IMR-90 (cell line): Measurements from ENCODE around the gene GAREM1. TPM values are rescaled to one million over a fixed set of nuclear protein-coding genes. Genes with fewer than 3 reads are reported as not detected.

ENCODE experiments used
- ATAC-seq: fragments of 200-7000 bp; cut with Tn5 transposase; 2 replicates; pipeline ENCODE4 v1.9.1; 2020; ENCODE audit warnings: low read depth, mild to moderate bottlenecking, moderate library complexity
- BruUV-seq: library from RNA; stranded (reverse); fragments of 400-500 nt; replicated peaks from 2 replicates; lab custom pipeline; 2021; lab: Mats Ljungman, UMichigan
- CTCF ChIA-PET: fragments of 300-600 bp; formaldehyde crosslinking; extraction: SDS; loops from one replicate; lab custom pipeline; 2021; ENCODE audit warnings: antibody characterized with exemption; lab: Yijun Ruan, JAX
- POLR2A ChIA-PET: fragments of 300-600 bp; sonication (Branson Sonifier 250); formaldehyde crosslinking; loops from one replicate; lab custom pipeline; 2022; ENCODE audit warnings: antibody characterized with exemption; ENCODE audit not compliant: unreplicated experiment; lab: Charles Lee
- DNase-seq: peaks from one replicate; pipeline ENCODE4 v3.0.0; 2013
- H2AFZ ChIP-seq: replicated peaks from 2 replicates; pipeline ENCODE3; 2013; ENCODE audit warnings: low read length, mild to moderate bottlenecking; ENCODE audit not compliant: poor library complexity
- H2AK5ac ChIP-seq: 2 replicates; pipeline ENCODE4 v1.6.1; 2013; ENCODE audit warnings: low read depth, low read length, inconsistent platforms
- H2AK9ac ChIP-seq: replicated peaks from 2 replicates; pipeline ENCODE3; 2013; ENCODE audit warnings: mild to moderate bottlenecking, low read depth, low read length, moderate library complexity; ENCODE audit not compliant: poor library complexity
- H2BK120ac ChIP-seq: 2 replicates; pipeline ENCODE4 v1.6.1; 2013; ENCODE audit warnings: low read depth, low read length, inconsistent platforms
- H2BK15ac ChIP-seq: 3 replicates; pipeline ENCODE4 v1.6.1; 2013; ENCODE audit warnings: low read depth, low read length, inconsistent platforms
- H2BK20ac ChIP-seq: 2 replicates; pipeline ENCODE4 v1.6.1; 2013; ENCODE audit warnings: low read depth, mild to moderate bottlenecking, inconsistent platforms, low read length, moderate library complexity
- H2BK5ac ChIP-seq: 2 replicates; pipeline ENCODE4 v1.6.1; 2013; ENCODE audit warnings: mild to moderate bottlenecking, low read depth, low read length, inconsistent platforms; ENCODE audit not compliant: poor library complexity, severe bottlenecking
- H3K14ac ChIP-seq: replicated peaks from 2 replicates; pipeline ENCODE4 v1.6.1; 2013; ENCODE audit warnings: low read depth, low read length, inconsistent platforms
- H3K18ac ChIP-seq: 2 replicates; pipeline ENCODE4 v1.6.1; 2013; ENCODE audit warnings: low read depth, low read length, control low read depth
- H3K23ac ChIP-seq: 2 replicates; pipeline ENCODE4 v1.6.1; 2013; ENCODE audit warnings: low read depth, low read length, inconsistent platforms
- H3K27ac ChIP-seq: 2 replicates; pipeline ENCODE4 v1.5.1; 2013; ENCODE audit warnings: mild to moderate bottlenecking, control low read depth, low read length; ENCODE audit not compliant: insufficient read depth
- H3K27me3 ChIP-seq: 2 replicates; pipeline ENCODE4 v1.6.1; 2013; ENCODE audit warnings: low read length; ENCODE audit not compliant: control insufficient read depth, insufficient read depth
- H3K36me3 ChIP-seq: 2 replicates; pipeline ENCODE4 v1.6.1; 2013; ENCODE audit warnings: low read length, mixed read lengths; ENCODE audit not compliant: control insufficient read depth, insufficient read depth
- H3K4ac ChIP-seq: 2 replicates; pipeline ENCODE4 v1.6.1; 2013; ENCODE audit warnings: low read depth, low read length, inconsistent platforms
- H3K4me1 ChIP-seq: 2 replicates; pipeline ENCODE4 v1.6.1; 2013; ENCODE audit warnings: low read length, mixed read lengths; ENCODE audit not compliant: control insufficient read depth, insufficient read depth
- H3K4me2 ChIP-seq: 2 replicates; pipeline ENCODE4 v1.6.1; 2013; ENCODE audit warnings: low read depth, mild to moderate bottlenecking, control low read depth, low read length, moderate library complexity
- H3K4me3 ChIP-seq: 2 replicates; pipeline ENCODE4 v1.5.1; 2013; ENCODE audit warnings: low read depth, mild to moderate bottlenecking, control low read depth, low read length, moderate library complexity; ENCODE audit not compliant: insufficient read depth
- H3K56ac ChIP-seq: 2 replicates; pipeline ENCODE4 v1.6.1; 2013; ENCODE audit warnings: low read length, inconsistent platforms; ENCODE audit not compliant: insufficient read depth; ENCODE audit errors: extremely low read depth
- H3K79me1 ChIP-seq, 2 experiments: 2 replicates each; pipeline ENCODE4 v1.6.1; 2013; ENCODE audit warnings: low read length in 2 of 2, inconsistent platforms in 1 of 2, low read depth in 1 of 2
- H3K9ac ChIP-seq: 2 replicates; pipeline ENCODE4 v1.6.1; 2013; ENCODE audit warnings: low read depth, low read length, control low read depth
- H3K9me1 ChIP-seq: 2 replicates; pipeline ENCODE4 v1.6.1; 2013; ENCODE audit warnings: low read length, inconsistent platforms; ENCODE audit not compliant: insufficient read depth
- H3K9me3 ChIP-seq: 2 replicates; pipeline ENCODE4 v1.6.1; 2013; ENCODE audit warnings: low read length; ENCODE audit not compliant: control insufficient read depth, insufficient read depth
- H4K20me1 ChIP-seq: 2 replicates; pipeline ENCODE4 v1.6.1; 2013; ENCODE audit warnings: low read length, inconsistent platforms; ENCODE audit not compliant: insufficient read depth
- H4K5ac ChIP-seq: 2 replicates; pipeline ENCODE4 v1.6.1; 2013; ENCODE audit warnings: mild to moderate bottlenecking, low read depth, low read length, control low read depth
- H4K8ac ChIP-seq, 2 experiments: 2 replicates each; pipeline ENCODE4 v1.6.1; 2013; ENCODE audit warnings: low read depth in 2 of 2, low read length in 2 of 2, control low read depth in 1 of 2, inconsistent platforms in 1 of 2
- H4K91ac ChIP-seq: 2 replicates; pipeline ENCODE4 v1.6.1; 2013; ENCODE audit warnings: low read depth, low read length, inconsistent platforms; ENCODE audit not compliant: insufficient read depth
- BHLHE40 ChIP-seq: fragments of 150-350 bp; IDR thresholded peaks from 2 replicates; pipeline ENCODE4 v1.6.1; 2016; ENCODE audit warnings: mild to moderate bottlenecking, low read depth, low read length
- CEBPB ChIP-seq: IDR thresholded peaks from 2 replicates; pipeline ENCODE4 v1.6.1; 2012; ENCODE audit warnings: low read depth, low read length, improper control_type of control experiment
- CHD1 ChIP-seq: IDR thresholded peaks from 2 replicates; pipeline ENCODE4 v1.6.1; 2012; ENCODE audit warnings: low read depth, low read length, improper control_type of control experiment
- CTCF ChIP-seq: conservative IDR thresholded peaks from 2 replicates; pipeline ENCODE4 v1.5.1; 2012; ENCODE audit warnings: mild to moderate bottlenecking, low read depth, low read length, improper control_type of control experiment
- FOS ChIP-seq: fragments of 150-350 bp; IDR thresholded peaks from 2 replicates; pipeline ENCODE4 v1.6.1; 2016; ENCODE audit warnings: low read depth, low read length
- MAFK ChIP-seq: IDR thresholded peaks from 2 replicates; pipeline ENCODE4 v1.6.1; 2012; ENCODE audit warnings: low read depth, low read length, improper control_type of control experiment
- MAZ ChIP-seq: IDR thresholded peaks from 2 replicates; pipeline ENCODE4 v1.6.1; 2012; ENCODE audit warnings: low read depth, mild to moderate bottlenecking, low read length, improper control_type of control experiment, moderate library complexity, borderline replicate concordance
- MXI1 ChIP-seq: IDR thresholded peaks from 2 replicates; pipeline ENCODE4 v1.6.1; 2012; ENCODE audit warnings: low read depth, mild to moderate bottlenecking, low read length, moderate library complexity, borderline replicate concordance
- NFE2L2 ChIP-seq: fragments of 150-350 bp; IDR thresholded peaks from 2 replicates; pipeline ENCODE4 v1.6.1; 2016; ENCODE audit warnings: low read depth, mild to moderate bottlenecking, low read length
- RAD21 ChIP-seq: IDR thresholded peaks from 2 replicates; pipeline ENCODE4 v1.6.1; 2012; ENCODE audit warnings: low read length, improper control_type of control experiment
- RCOR1 ChIP-seq: IDR thresholded peaks from 2 replicates; pipeline ENCODE4 v1.6.1; 2012; ENCODE audit warnings: mild to moderate bottlenecking, low read length, improper control_type of control experiment; ENCODE audit not compliant: insufficient replicate concordance
- RFX5 ChIP-seq: IDR thresholded peaks from 2 replicates; pipeline ENCODE4 v1.8.0; 2012; ENCODE audit warnings: low read depth, mild to moderate bottlenecking, low read length, moderate library complexity
- SMC3 ChIP-seq: fragments of 150-350 bp; IDR thresholded peaks from 2 replicates; pipeline ENCODE4 v1.6.1; 2016; ENCODE audit warnings: low read depth, mild to moderate bottlenecking, antibody characterized with exemption, low read length, moderate library complexity
- WGBS, 2 experiments: methylation state at CpG; one replicate each; pipeline versions ENCODE4 v1.1.5 to v1.1.7; 2013; ENCODE audit warnings: missing lambda C conversion rate in 2 of 2; ENCODE audit not compliant: insufficient read length in 1 of 2; ENCODE audit errors: extremely low coverage in 2 of 2; 5-methylcytosine and 5-hydroxymethylcytosine counted together
- dilution Hi-C: fragments of 300-500 bp; cut with HindIII; formaldehyde crosslinking; loops from one replicate; pipeline ENCODE4 v1.14.3; 2018; ENCODE audit warnings: low sequenced_read_pairs; ENCODE audit not compliant: unreplicated experiment
- in situ Hi-C: fragments of 300-500 bp; cut with MboI; formaldehyde crosslinking; loops from 3 replicates; pipeline ENCODE4 v1.14.3; 2019; ENCODE audit warnings: low sequenced_read_pairs, inconsistent platforms, mixed read lengths
- intact Hi-C: fragments of 100-400 bp; cut with micrococcal nuclease; formaldehyde crosslinking; loops from 2 replicates; pipeline ENCODE4 v1.10.0; 2022
- polyA plus RNA-seq, 3 experiments: library from polyadenylated mRNA; depleted of rRNA; stranded (reverse); fragments of >200 nt; gene quantifications; 2 replicates each; pipeline ENCODE4 v1.2.3, GENCODE V29; 2012; ENCODE audit warnings: low replicate concordance in 1 of 3
- total RNA-seq: library from RNA; depleted of rRNA; stranded (reverse); fragments of >200 nt; gene quantifications from 2 replicates; pipeline ENCODE4 v1.2.3, GENCODE V29; 2012
- TF ChIP-seq, protein P1 (sequence below): fragments of 150-350 bp; IDR thresholded peaks from 2 replicates; pipeline ENCODE4 v1.6.1; 2016; ENCODE audit warnings: low read depth, mild to moderate bottlenecking, low read length, moderate library complexity, borderline replicate concordance
- TF ChIP-seq, protein P2 (sequence below): fragments of 150-350 bp; IDR thresholded peaks from 2 replicates; pipeline ENCODE4 v1.6.1; 2017; ENCODE audit warnings: mild to moderate bottlenecking, antibody characterized with exemption, low read length, low read depth

GAREM1 gene
- total and polyA plus RNA-seq, 2 of the 4 experiments (the other 2 are of a cell fraction), result 1.4 to 2.3 TPM

DNA sequence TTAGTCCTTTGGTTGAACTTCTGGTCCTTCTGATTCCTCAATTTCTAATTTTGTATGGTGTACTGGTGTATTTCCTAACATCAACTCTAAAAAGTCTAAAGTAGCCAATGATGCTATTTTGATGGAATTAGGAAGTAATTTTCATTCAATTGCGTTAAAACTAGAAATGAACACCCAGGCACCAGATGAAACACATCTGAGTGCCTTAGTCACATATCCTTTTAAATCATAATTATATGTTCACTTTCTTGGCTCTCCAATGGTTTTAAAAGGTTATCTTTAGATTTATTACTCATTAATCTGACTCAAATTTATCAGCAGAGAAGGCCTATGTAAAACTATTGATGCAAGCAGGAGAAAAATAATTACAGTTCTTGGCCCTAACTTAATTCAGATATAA lies 119.7 kb downstream of the GAREM1 start:
- ChIA-PET POLR2A (no interaction called here), CTCF (no interaction called here)
- in situ Hi-C loops, result no loop called here
- intact Hi-C loops, result no loop called here
- no peak overlapping the region for H2AFZ ChIP-seq
- H3K79me1 ChIP-seq, result no peaks in the 10 kb centered on the region
- H3K23ac ChIP-seq, result no peak overlapping the region
- no peak overlapping the region for H3K14ac ChIP-seq
- no peak overlapping the region for H4K91ac ChIP-seq
- H3K4me1 ChIP-seq, result peaks cover 3% of the 10 kb centered on the region
- no peaks in the 10 kb centered on the region for H4K20me1 ChIP-seq
- DNase-seq (peak; percentile 26), ATAC-seq (no peak)
- no peaks in the 10 kb centered on the region for H3K36me3 ChIP-seq
- peak overlapping the region; percentile 76; the same call in 1 of the 3 replicates for H2BK15ac ChIP-seq
- H3K56ac ChIP-seq, result no peak overlapping the region
- no peak overlapping the region for H3K9ac ChIP-seq
- H4K5ac ChIP-seq, result no peak overlapping the region
- peak overlapping the region; percentile 99 for H2BK5ac ChIP-seq
- H3K4me2 ChIP-seq, result peak overlapping the region; percentile 13; the same call in 1 of the 2 replicates
- no peak overlapping the region for H4K8ac ChIP-seq
- dilution Hi-C loops, result no loop called here
- no peak overlapping the region for H3K18ac ChIP-seq
- peak overlapping the region; percentile 58; the same call in 1 of the 2 replicates for H3K4ac ChIP-seq
- no peak overlapping the region for H2AK5ac ChIP-seq
- no peak overlapping the region for H3K4me3 ChIP-seq
- H3K9me3 ChIP-seq, result no peaks in the 10 kb centered on the region
- TF ChIP-seq MXI1, result no peak
- no peak for TF ChIP-seq NFE2L2
- TF ChIP-seq FOS, result no peak
- TF ChIP-seq, protein P1, sequence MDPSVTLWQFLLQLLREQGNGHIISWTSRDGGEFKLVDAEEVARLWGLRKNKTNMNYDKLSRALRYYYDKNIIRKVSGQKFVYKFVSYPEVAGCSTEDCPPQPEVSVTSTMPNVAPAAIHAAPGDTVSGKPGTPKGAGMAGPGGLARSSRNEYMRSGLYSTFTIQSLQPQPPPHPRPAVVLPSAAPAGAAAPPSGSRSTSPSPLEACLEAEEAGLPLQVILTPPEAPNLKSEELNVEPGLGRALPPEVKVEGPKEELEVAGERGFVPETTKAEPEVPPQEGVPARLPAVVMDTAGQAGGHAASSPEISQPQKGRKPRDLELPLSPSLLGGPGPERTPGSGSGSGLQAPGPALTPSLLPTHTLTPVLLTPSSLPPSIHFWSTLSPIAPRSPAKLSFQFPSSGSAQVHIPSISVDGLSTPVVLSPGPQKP, result no peak
- TF ChIP-seq RAD21, result no peak
- no peak for TF ChIP-seq MAFK
- TF ChIP-seq, protein P2, sequence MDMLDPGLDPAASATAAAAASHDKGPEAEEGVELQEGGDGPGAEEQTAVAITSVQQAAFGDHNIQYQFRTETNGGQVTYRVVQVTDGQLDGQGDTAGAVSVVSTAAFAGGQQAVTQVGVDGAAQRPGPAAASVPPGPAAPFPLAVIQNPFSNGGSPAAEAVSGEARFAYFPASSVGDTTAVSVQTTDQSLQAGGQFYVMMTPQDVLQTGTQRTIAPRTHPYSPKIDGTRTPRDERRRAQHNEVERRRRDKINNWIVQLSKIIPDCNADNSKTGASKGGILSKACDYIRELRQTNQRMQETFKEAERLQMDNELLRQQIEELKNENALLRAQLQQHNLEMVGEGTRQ, result no peak
- TF ChIP-seq SMC3, result no peak
- no peak for TF ChIP-seq CTCF
- no peak for TF ChIP-seq CHD1
- TF ChIP-seq RFX5, result no peak
- TF ChIP-seq BHLHE40, result no peak
- no peak for TF ChIP-seq RCOR1
- TF ChIP-seq CEBPB, result no peak
- TF ChIP-seq MAZ, result no peak
- no peak overlapping the region for H2BK20ac ChIP-seq
- no TSS peak for BruUV-seq
- no peaks in the 10 kb centered on the region; the same call in 1 of the 2 replicates for H3K9me1 ChIP-seq
- H2AK9ac ChIP-seq, result no peak overlapping the region
- H2BK120ac ChIP-seq, result no peak overlapping the region; the same call in 1 of the 2 replicates
- no CpG with 5 or more reads among the region's 1 CpG for WGBS, 2 experiments
- no peaks in the 10 kb centered on the region for H3K27me3 ChIP-seq
- H3K27ac ChIP-seq, result no peak overlapping the region
